Stomach (tissue), 4 donors: ENCODE measurements around the gene KLF13.

Source experiments
- EP300 ChIP-seq: sonication (generic); formaldehyde crosslinking; IDR thresholded peaks from one replicate; pipeline ENCODE4 v1.6.1; 2017; ENCODE audit warnings: antibody characterized with exemption
- POLR2A ChIP-seq, 4 donors: fragments of 450-650 bp; IDR thresholded peaks; one replicate each; pipeline ENCODE4 v1.6.1; 2016; ENCODE audit warnings: antibody characterized with exemption in 4 of 4, control low read depth in 2 of 4, mild to moderate bottlenecking in 1 of 4, moderate library complexity in 1 of 4
- POLR2AphosphoS5 ChIP-seq, 3 donors: sonication (generic); formaldehyde crosslinking; IDR thresholded peaks; one replicate each; pipeline ENCODE4 v1.6.1; 2016; ENCODE audit warnings: antibody characterized with exemption in 3 of 3
- TF ChIP-seq, protein P1 (sequence below), 7 experiments: fragments of 450-650 bp in 4 of 7; fragments of 200-600 bp in 3 of 7; sonication (generic) in 3 of 7; IDR thresholded peaks; one replicate each; pipeline ENCODE4 v1.5.1; 2016 to 2019; ENCODE audit warnings: antibody characterized with exemption in 7 of 7, control low read depth in 2 of 7, mild to moderate bottlenecking in 1 of 7

- TF ChIP-seq, protein P1, sequence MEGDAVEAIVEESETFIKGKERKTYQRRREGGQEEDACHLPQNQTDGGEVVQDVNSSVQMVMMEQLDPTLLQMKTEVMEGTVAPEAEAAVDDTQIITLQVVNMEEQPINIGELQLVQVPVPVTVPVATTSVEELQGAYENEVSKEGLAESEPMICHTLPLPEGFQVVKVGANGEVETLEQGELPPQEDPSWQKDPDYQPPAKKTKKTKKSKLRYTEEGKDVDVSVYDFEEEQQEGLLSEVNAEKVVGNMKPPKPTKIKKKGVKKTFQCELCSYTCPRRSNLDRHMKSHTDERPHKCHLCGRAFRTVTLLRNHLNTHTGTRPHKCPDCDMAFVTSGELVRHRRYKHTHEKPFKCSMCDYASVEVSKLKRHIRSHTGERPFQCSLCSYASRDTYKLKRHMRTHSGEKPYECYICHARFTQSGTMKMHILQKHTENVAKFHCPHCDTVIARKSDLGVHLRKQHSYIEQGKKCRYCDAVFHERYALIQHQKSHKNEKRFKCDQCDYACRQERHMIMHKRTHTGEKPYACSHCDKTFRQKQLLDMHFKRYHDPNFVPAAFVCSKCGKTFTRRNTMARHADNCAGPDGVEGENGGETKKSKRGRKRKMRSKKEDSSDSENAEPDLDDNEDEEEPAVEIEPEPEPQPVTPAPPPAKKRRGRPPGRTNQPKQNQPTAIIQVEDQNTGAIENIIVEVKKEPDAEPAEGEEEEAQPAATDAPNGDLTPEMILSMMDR (IDR thresholded peaks at IDR 0.05) = no peak
- TF ChIP-seq POLR2AphosphoS5 (IDR thresholded peaks at IDR 0.05) (no peak), EP300 (no peak), POLR2A (IDR thresholded peaks at IDR 0.05) (no peak)
These were observed 960 bp upstream of the KLF13 start for GRCh38 chr15:31325595-31326155.
